SK-N-MC (cell line): Measurements from ENCODE around the gene SOX6.

Source experiments
- EZH2 ChIP-seq: fragments of 200-600 bp; sonication (generic); IDR thresholded peaks from one replicate; pipeline ENCODE4 v1.6.1; 2017; ENCODE audit warnings: antibody characterized with exemption
- FOXP2 ChIP-seq: optimal IDR thresholded peaks from 2 replicates; pipeline ENCODE3; 2011; ENCODE audit warnings: mild to moderate bottlenecking, moderate library complexity; ENCODE audit not compliant: insufficient read depth; ENCODE audit errors: extremely low read length, control extremely low read depth
- POLR2AphosphoS5 ChIP-seq: IDR thresholded peaks from 2 replicates; pipeline ENCODE4 v1.6.1; 2012; ENCODE audit warnings: mild to moderate bottlenecking, low read depth, low read length, borderline replicate concordance

DNA sequence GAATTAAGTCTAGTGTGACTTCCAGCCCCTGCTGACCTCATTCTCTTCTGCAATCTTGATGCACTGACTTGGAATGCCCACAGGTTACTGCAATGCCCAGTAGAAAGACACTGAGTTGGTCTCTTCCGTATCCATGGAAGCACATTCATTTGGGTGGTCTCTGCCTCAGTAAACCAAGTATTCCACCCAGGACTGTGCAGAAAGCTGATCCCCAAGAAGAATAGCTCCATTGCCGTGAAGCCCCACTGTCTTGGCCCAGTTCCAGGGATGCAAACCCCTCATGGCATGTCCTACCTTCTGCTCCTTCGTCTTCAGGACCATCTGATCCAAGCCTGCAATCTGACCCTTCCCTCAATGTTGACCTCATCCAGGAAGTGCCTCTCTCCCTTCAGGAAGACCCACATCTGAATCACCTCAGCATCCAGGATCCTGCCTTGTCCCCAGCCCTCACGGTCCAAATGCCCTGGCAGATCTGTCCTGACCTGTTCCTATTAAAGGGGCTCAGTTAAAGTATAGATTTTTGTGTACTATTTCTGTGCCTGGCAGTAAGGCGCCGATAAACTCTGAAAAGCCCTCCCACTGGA is 425.8 kb downstream of the SOX6 start:
- no peak for TF ChIP-seq EZH2
- TF ChIP-seq POLR2AphosphoS5 = no peak
- TF ChIP-seq FOXP2 = no peak
